H1 (cell line): Measurements from ENCODE around the gene NECTIN2. TPM values are rescaled to one million over a fixed set of nuclear protein-coding genes. Genes with fewer than 3 reads are reported as not detected.

Experiments
- CTCF ChIA-PET: fragments of 300-600 bp; sonication (Branson Sonifier 250); formaldehyde crosslinking; loops from one replicate; lab custom pipeline; 2021; ENCODE audit not compliant: partially characterized antibody; lab: Charles Lee
- POLR2A ChIA-PET: fragments of 300-600 bp; sonication (Branson Sonifier 250); formaldehyde crosslinking; loops from one replicate; lab custom pipeline; 2021; ENCODE audit warnings: inconsistent platforms; ENCODE audit not compliant: partially characterized antibody; lab: Charles Lee
- DNase-seq, 2 experiments: peaks; one replicate each; pipeline versions ENCODE4 v3.0.0 to v3.0.0-alpha.2; 2010 to 2022; ENCODE audit warnings: low spot score in 2 of 2, low read depth in 1 of 2, mixed read lengths in 1 of 2
- FAIRE-seq: peaks from 2 replicates; lab custom pipeline; 2011; peaks lifted over from hg19 to GRCh38; lab: Jason Lieb, UNC
- H2AFZ ChIP-seq: 2 replicates; pipeline ENCODE4 v1.8.1; 2012; ENCODE audit warnings: low read length, inconsistent platforms
- H2AK5ac ChIP-seq: 2 replicates; pipeline ENCODE4 v1.6.1; 2013; ENCODE audit warnings: low read depth, low read length
- H2BK120ac ChIP-seq: replicated peaks from 2 replicates; pipeline ENCODE3; 2013; ENCODE audit warnings: low read depth, low read length, inconsistent platforms
- H2BK12ac ChIP-seq: 2 replicates; pipeline ENCODE4 v1.6.1; 2013; ENCODE audit warnings: low read depth, low read length
- H2BK15ac ChIP-seq: 2 replicates; pipeline ENCODE4 v1.6.1; 2013; ENCODE audit warnings: low read length
- H2BK20ac ChIP-seq: 2 replicates; pipeline ENCODE4 v1.6.1; 2013; ENCODE audit warnings: low read length
- H2BK5ac ChIP-seq: 2 replicates; pipeline ENCODE4 v1.6.1; 2013; ENCODE audit warnings: low read depth, low read length
- H3K14ac ChIP-seq: 2 replicates; pipeline ENCODE4 v1.6.1; 2013; ENCODE audit warnings: inconsistent platforms; ENCODE audit not compliant: insufficient read length
- H3K18ac ChIP-seq: 2 replicates; pipeline ENCODE4 v1.6.1; 2013; ENCODE audit warnings: low read length; ENCODE audit errors: extremely low read depth
- H3K23ac ChIP-seq: 2 replicates; pipeline ENCODE4 v1.6.1; 2013; ENCODE audit warnings: inconsistent platforms; ENCODE audit not compliant: insufficient read length
- H3K23me2 ChIP-seq: 2 replicates; pipeline ENCODE4 v1.6.1; 2013; ENCODE audit warnings: low read depth, low read length
- H3K27ac ChIP-seq: 2 replicates; pipeline ENCODE4 v1.6.1; 2011; ENCODE audit warnings: low read depth, low read length, inconsistent platforms
- H3K27me3 ChIP-seq, 4 experiments: replicated peaks in 1 of 4; 1 replicate in 1 of 4; 2 replicates in 3 of 4; pipeline versions ENCODE4 v1.6.1 to v1.8.1; 2011 to 2013; ENCODE audit warnings: low read length in 3 of 4, mild to moderate bottlenecking in 3 of 4, inconsistent platforms in 2 of 4, mixed read lengths in 2 of 4, moderate library complexity in 1 of 4; ENCODE audit not compliant: control insufficient read depth in 3 of 4, insufficient read depth in 3 of 4; ENCODE audit errors: extremely low read depth in 1 of 4
- H3K36me3 ChIP-seq, 4 experiments: 2 replicates each; pipeline versions ENCODE4 v1.6.1 to v1.8.1; 2011 to 2013; ENCODE audit warnings: mild to moderate bottlenecking in 4 of 4, low read length in 3 of 4, moderate library complexity in 2 of 4, control low read depth in 1 of 4, inconsistent platforms in 1 of 4; ENCODE audit not compliant: insufficient read depth in 4 of 4, control insufficient read depth in 2 of 4
- H3K4ac ChIP-seq: replicated peaks from 2 replicates; pipeline ENCODE3; 2013; ENCODE audit warnings: low read length, low read depth, mixed read lengths, inconsistent platforms; ENCODE audit not compliant: insufficient read length
- H3K4me1 ChIP-seq, 4 experiments: replicated peaks in 1 of 4; 1 replicate in 1 of 4; 2 replicates in 3 of 4; pipeline versions ENCODE4 v1.6.1 to v1.8.1; 2011 to 2013; ENCODE audit warnings: low read length in 3 of 4, inconsistent platforms in 2 of 4, mixed read lengths in 1 of 4; ENCODE audit not compliant: insufficient read depth in 4 of 4, control insufficient read depth in 3 of 4
- H3K4me2 ChIP-seq, 2 experiments: 2 replicates each; pipeline versions ENCODE4 v1.6.1 to v1.8.1; 2011 to 2013; ENCODE audit warnings: low read depth in 2 of 2, low read length in 2 of 2, control low read depth in 1 of 2, inconsistent platforms in 1 of 2, mild to moderate bottlenecking in 1 of 2; ENCODE audit not compliant: insufficient read depth in 1 of 2
- H3K4me3 ChIP-seq, 4 experiments: fragments of 200-600, 300-600 bp in 1 of 4; sonication (generic), shearing (Covaris generic), sonication (Bioruptor Twin) in 1 of 4; 2 replicates each; pipeline versions ENCODE4 v1.5.1 to v1.8.1; 2011 to 2016; ENCODE audit warnings: low read length in 4 of 4, low read depth in 3 of 4, control low read depth in 2 of 4, inconsistent platforms in 2 of 4, mild to moderate bottlenecking in 2 of 4, mixed read lengths in 1 of 4, moderate library complexity in 1 of 4; ENCODE audit not compliant: insufficient read depth in 2 of 4; ENCODE audit errors: extremely low read depth in 1 of 4
- H3K56ac ChIP-seq: replicated peaks from 2 replicates; pipeline ENCODE3; 2013; ENCODE audit warnings: low read depth, mild to moderate bottlenecking, mixed read lengths, low read length, inconsistent platforms; ENCODE audit not compliant: insufficient read length
- H3K79me1 ChIP-seq: 2 replicates; pipeline ENCODE4 v1.6.1; 2013; ENCODE audit warnings: low read depth, low read length, control low read depth
- H3K79me2 ChIP-seq, 2 experiments: 2 replicates each; pipeline versions ENCODE4 v1.6.1 to v1.8.1; 2012 to 2013; ENCODE audit warnings: low read length in 2 of 2, mild to moderate bottlenecking in 2 of 2, inconsistent platforms in 1 of 2; ENCODE audit not compliant: insufficient read depth in 2 of 2, control insufficient read depth in 1 of 2
- H3K9ac ChIP-seq, 4 experiments: replicated peaks in 1 of 4; 1 replicate in 1 of 4; 2 replicates in 3 of 4; pipeline versions ENCODE4 v1.6.1 to v1.8.1; 2011 to 2013; ENCODE audit warnings: low read depth in 3 of 4, low read length in 3 of 4, control low read depth in 2 of 4, mild to moderate bottlenecking in 2 of 4, moderate library complexity in 2 of 4, inconsistent platforms in 1 of 4; ENCODE audit errors: extremely low read depth in 1 of 4
- H3K9me3 ChIP-seq, 2 experiments: 2 replicates each; pipeline versions ENCODE4 v1.6.1 to v1.8.1; 2012 to 2013; ENCODE audit warnings: mild to moderate bottlenecking in 2 of 2, moderate library complexity in 2 of 2, control low read depth in 1 of 2, inconsistent platforms in 1 of 2, low read depth in 1 of 2, low read length in 1 of 2, mixed read lengths in 1 of 2; ENCODE audit not compliant: insufficient read depth in 2 of 2
- H4K20me1 ChIP-seq, 2 experiments: replicated peaks in 1 of 2; 2 replicates each; pipeline versions ENCODE3 to v1.8.1; 2011 to 2013; ENCODE audit warnings: inconsistent platforms in 2 of 2, low read length in 2 of 2, mild to moderate bottlenecking in 1 of 2; ENCODE audit not compliant: insufficient read depth in 2 of 2, control insufficient read depth in 1 of 2
- H4K5ac ChIP-seq: 2 replicates; pipeline ENCODE4 v1.6.1; 2013; ENCODE audit warnings: low read length, low read depth, mixed read lengths, inconsistent platforms; ENCODE audit not compliant: insufficient read length
- H4K8ac ChIP-seq: 2 replicates; pipeline ENCODE4 v1.8.0; 2013; ENCODE audit warnings: mild to moderate bottlenecking, moderate library complexity, low read length, inconsistent platforms; ENCODE audit not compliant: insufficient read depth; ENCODE audit errors: extremely low read depth
- H4K91ac ChIP-seq: replicated peaks from 2 replicates; pipeline ENCODE3; 2013; ENCODE audit warnings: low read length, mixed read lengths, inconsistent platforms; ENCODE audit not compliant: insufficient read length
- SP1 ChIP-seq: IDR thresholded peaks from 2 replicates; pipeline ENCODE4 v1.6.1; 2011; ENCODE audit warnings: low read depth, low read length
- TCF12 ChIP-seq: IDR thresholded peaks from 2 replicates; pipeline ENCODE4 v1.6.1; 2011; ENCODE audit warnings: low read depth, mild to moderate bottlenecking, low read length
- TEAD4 ChIP-seq: IDR thresholded peaks from 2 replicates; pipeline ENCODE4 v1.6.1; 2012; ENCODE audit warnings: low read depth, low read length, inconsistent platforms, mixed read lengths
- YY1 ChIP-seq: IDR thresholded peaks from 2 replicates; pipeline ENCODE4 v1.6.1; 2011; ENCODE audit warnings: low read depth, mild to moderate bottlenecking, low read length
- WGBS, 2 experiments: shearing (Covaris generic) in 1 of 2; methylation state at CpG; one replicate each; pipeline versions ENCODE4 v1.1.6 to v1.1.7; 2013 to 2015; ENCODE audit warnings: low lambda C conversion rate in 2 of 2, mixed read lengths in 2 of 2, inconsistent platforms in 1 of 2, low coverage in 1 of 2, missing lambda C conversion rate in 1 of 2; ENCODE audit not compliant: insufficient replicate concordance in 2 of 2, insufficient coverage in 1 of 2, insufficient read length in 1 of 2; ENCODE audit errors: extremely low coverage in 1 of 2, missing lambda C conversion rate in 1 of 2; 5-methylcytosine and 5-hydroxymethylcytosine counted together
- polyA plus RNA-seq, 7 experiments: library from polyadenylated mRNA; depleted of rRNA in 3 of 7; stranded (reverse) in 5 of 7; unstranded in 2 of 7; fragments of >200 nt in 5 of 7; fragments of 200-250 nt in 2 of 7; gene quantifications; 1 replicate in 5 of 7; 2 replicates in 1 of 7; 4 replicates in 1 of 7; pipeline versions ENCODE4 v1.2.1 to v1.2.3, GENCODE V29; 2011 to 2013; ENCODE audit warnings: missing spikeins in 2 of 7, mixed read lengths in 2 of 7
- total RNA-seq: library from RNA; stranded (reverse); fragmentation: NEBNext Ultra II Directional; extraction: Animal tissue kit (Norgen Biotek cat#: 25700); gene quantifications from 2 replicates; pipeline ENCODE4 v1.2.1, GENCODE V29; 2021

The NECTIN2 gene
- total and polyA plus RNA-seq, 2 of the 8 experiments (the other 6 are each of a cell fraction or from before 2014, with no cell fraction given), result 184 to 237 TPM

- CTCF ChIA-PET, result interaction anchor here (0.6 to 1.3 kb wide), 2 partner anchors 28 to 36 kb away, joined by 3 to 4 read pairs; no protein-coding TSS in a partner anchor
Measured at GRCh38 chr19:44866664-44867063, 20.6 kb downstream of the NECTIN2 start.

More at GRCh38 chr19:44866664-44867063, 20.6 kb downstream of the NECTIN2 start:
- Histone ChIP-seq H2AFZ (no peak overlapping the region), H2AK5ac (no peak overlapping the region), H2BK15ac (no peak overlapping the region), H3K4ac (no peak overlapping the region), H3K79me2 (peaks cover 0 to 7% of the 10 kb centered on the region in 2 experiments; a peak in 3 of 4 replicates), H4K5ac (no peak overlapping the region), H3K14ac (no peak overlapping the region), H3K23me2 (no peaks in the 10 kb centered on the region; the same call in 1 of the 2 replicates), H2BK5ac (no peak overlapping the region), H3K9me3 (no peaks in the 10 kb centered on the region), H3K27me3 (no peaks in the 10 kb centered on the region), H3K23ac (no peak overlapping the region), H3K36me3 (peaks cover 9 to 39% (median 18%) of the 10 kb centered on the region in 4 experiments; a peak in 7 of 8 replicates), H2BK120ac (no peak overlapping the region), H3K9ac (no peak overlapping the region), H2BK20ac (no peak overlapping the region), H3K18ac (no peak overlapping the region), H3K4me3 (no peak overlapping the region), H4K91ac (no peak overlapping the region), H2BK12ac (no peak overlapping the region), H3K56ac (no peak overlapping the region), H3K4me2 (no peak overlapping the region), H4K8ac (no peak overlapping the region), H3K4me1 (no peaks in the 10 kb centered on the region), H4K20me1 (peaks cover 3 to 13% of the 10 kb centered on the region in 2 experiments), H3K79me1 (no peaks in the 10 kb centered on the region), H3K27ac (no peak overlapping the region)
- FAIRE-seq (no peak), DNase-seq (no peak)
- TF ChIP-seq SP1 (no peak), TEAD4 (no peak), YY1 (no peak), TCF12 (no peak)
- POLR2A ChIA-PET, result interaction anchor here (0.6 to 4.8 kb wide), 8 partner anchors 9 to 207 kb away, joined by 3 to 18 read pairs (median 3); no protein-coding TSS in a partner anchor
- 76% methylated on average over 4 of the region's 4 CpGs; no CpG with 5 or more reads in 1 of the 2 experiments for WGBS, 2 experiments
